BJ (cell line): ENCODE measurements around the gene SPATA2. TPM values are rescaled to one million over a fixed set of nuclear protein-coding genes. Genes with fewer than 3 reads are reported as not detected.

Source experiments
- CTCF ChIA-PET: fragments of 350-600 bp; formaldehyde crosslinking; extraction: SDS; loops from one replicate; lab custom pipeline; 2021; ENCODE audit warnings: antibody characterized with exemption, inconsistent platforms; lab: Yijun Ruan, JAX
- POLR2A ChIA-PET: fragments of 300-600 bp; sonication (Branson Sonifier 250); formaldehyde crosslinking; extraction: SDS; loops from one replicate; lab custom pipeline; 2021; ENCODE audit warnings: antibody characterized with exemption; lab: Charles Lee
- DNase-seq: peaks from one replicate; pipeline ENCODE4 v3.0.0-alpha.2; 2011; ENCODE audit warnings: low read depth
- H3K27me3 ChIP-seq: 2 replicates; pipeline ENCODE4 v1.6.0; 2011; ENCODE audit warnings: low read length; ENCODE audit not compliant: control insufficient read depth, insufficient read depth
- H3K36me3 ChIP-seq: 2 replicates; pipeline ENCODE4 v1.5.1; 2011; ENCODE audit warnings: low read length; ENCODE audit not compliant: control insufficient read depth, insufficient read depth
- H3K4me3 ChIP-seq: 2 replicates; pipeline ENCODE4 v1.5.1; 2011; ENCODE audit warnings: low read depth, mild to moderate bottlenecking, control low read depth, low read length
- CTCF ChIP-seq: IDR thresholded peaks from 2 replicates; pipeline ENCODE4 v1.5.1; 2011; ENCODE audit warnings: low read depth, mild to moderate bottlenecking, control low read depth, inconsistent platforms, low read length, moderate library complexity; ENCODE audit not compliant: insufficient read depth
- polyA plus RNA-seq: library from polyadenylated mRNA; depleted of rRNA; stranded (reverse); fragments of >200 nt; gene quantifications from 2 replicates; pipeline ENCODE4 v1.2.3, GENCODE V29; 2011

SPATA2 gene
- polyA plus RNA-seq, 1 experiment: 5.7 TPM

- CTCF ChIA-PET: interaction anchor here (0.6 to 7.9 kb wide), 24 partner anchors 9 to 855 kb away, joined by 3 to 100 read pairs (median 4); no protein-coding TSS in a partner anchor
- Histone ChIP-seq H3K4me3 (no peak overlapping the region), H3K36me3 (peaks cover 10% of the 10 kb centered on the region), H3K27me3 (no peaks in the 10 kb centered on the region)
- POLR2A ChIA-PET: no interaction called here
- TF ChIP-seq CTCF: no peak
- DNase-seq: no peak
These were observed 27.8 kb downstream of the SPATA2 start for GRCh38 chr20:49887251-49888211.

- TF ChIP-seq CTCF: no peak
- no peak for DNase-seq
- H3K4me3 ChIP-seq: no peak overlapping the region
- POLR2A ChIA-PET: no interaction called here
- no peaks in the 10 kb centered on the region for H3K27me3 ChIP-seq
- CTCF ChIA-PET: interaction anchor here (0.8 to 7.9 kb wide), 12 partner anchors 10 to 344 kb away, joined by 3 to 100 read pairs (median 13); no protein-coding TSS in a partner anchor
- peaks cover 11% of the 10 kb centered on the region for H3K36me3 ChIP-seq
These were observed 28.6 kb downstream of the SPATA2 start for GRCh38 chr20:49886571-49887213.

- ChIA-PET CTCF (interaction anchor here (1.1 to 7.9 kb wide), 6 partner anchors 14 to 345 kb away, joined by 3 to 100 read pairs (median 4); no protein-coding TSS in a partner anchor), POLR2A (no interaction called here)
These were observed 29.6 kb downstream of the SPATA2 start for GRCh38 chr20:49885558-49886332.

GRCh38 chr20:49883246-49883802, 32.0 kb downstream of the SPATA2 start:
- H3K4me3 ChIP-seq: no peak overlapping the region
- ChIA-PET CTCF (interaction anchor here (0.6 kb wide), 1 partner anchor 85 kb away, joined by 3 read pairs; no protein-coding TSS in a partner anchor), POLR2A (no interaction called here)
- H3K27me3 ChIP-seq: no peaks in the 10 kb centered on the region
- TF ChIP-seq CTCF: no peak
- no peak for DNase-seq
- peaks cover 13% of the 10 kb centered on the region for H3K36me3 ChIP-seq

More at GRCh38 chr20:49885558-49886332, 29.6 kb downstream of the SPATA2 start:
- no peak for DNase-seq
- H3K4me3 ChIP-seq: no peak overlapping the region
- no peak for TF ChIP-seq CTCF
- H3K27me3 ChIP-seq: no peaks in the 10 kb centered on the region
- H3K36me3 ChIP-seq: peaks cover 13% of the 10 kb centered on the region
